Stomach (tissue), 4 donors: ENCODE measurements around the gene IGSF6.

Source experiments
- CTCF ChIP-seq, 7 experiments: fragments of 450-650 bp in 4 of 7; fragments of 200-600 bp in 3 of 7; sonication (generic) in 3 of 7; IDR thresholded peaks; one replicate each; pipeline ENCODE4 v1.5.1; 2016 to 2019; ENCODE audit warnings: antibody characterized with exemption in 7 of 7, control low read depth in 2 of 7, mild to moderate bottlenecking in 1 of 7
- EP300 ChIP-seq: sonication (generic); formaldehyde crosslinking; IDR thresholded peaks from one replicate; pipeline ENCODE4 v1.6.1; 2017; ENCODE audit warnings: antibody characterized with exemption

- no peak for TF ChIP-seq CTCF (IDR thresholded peaks at IDR 0.05)
- no peak for TF ChIP-seq EP300
Measured at GRCh38 chr16:21620592-21620991, 31.8 kb downstream of the IGSF6 start.
